ENCODE measurements around the gene RASA1. TPM values are rescaled to one million over a fixed set of nuclear protein-coding genes. Genes with fewer than 3 reads are reported as not detected.
"Not testable (repeated sequence)": the region's sequence is repeated elsewhere in the genome, so short reads cannot be mapped to it uniquely, and the experiment has no call there.

The RASA1 gene
- total RNA-seq, 2 donors from 2014 or later, result 50.9 to 63.0 TPM

DNA sequence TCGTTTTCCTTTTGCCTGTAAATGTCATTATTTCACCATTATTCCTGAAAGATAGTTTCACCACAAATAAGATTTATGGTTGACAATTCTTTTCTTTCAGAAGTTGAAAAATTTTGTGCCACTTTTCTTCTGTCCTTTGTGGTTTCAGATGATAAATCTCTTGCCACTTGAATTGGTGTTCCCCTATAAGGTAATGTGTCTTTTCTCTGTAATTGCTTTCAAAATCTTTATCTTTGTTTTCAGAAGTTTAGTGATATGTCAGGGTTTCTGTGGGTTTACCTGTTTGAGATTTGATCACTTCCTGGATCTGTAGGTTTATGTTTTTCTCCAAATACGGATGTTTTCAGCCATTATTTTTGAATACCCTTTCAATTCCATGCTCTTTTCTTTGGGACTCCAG is 14.6 kb downstream of the RASA1 start:
- no peaks in the 10 kb centered on the region for H3K27me3 Mint-ChIP-seq (ENCODE audit: insufficient read depth)
- WGBS, 2 experiments (ENCODE audit: insufficient coverage in 1 of 2, insufficient read length in 1 of 2), result 86 to 91% methylated on average over 1 to 2 of the region's 2 CpGs

DNA sequence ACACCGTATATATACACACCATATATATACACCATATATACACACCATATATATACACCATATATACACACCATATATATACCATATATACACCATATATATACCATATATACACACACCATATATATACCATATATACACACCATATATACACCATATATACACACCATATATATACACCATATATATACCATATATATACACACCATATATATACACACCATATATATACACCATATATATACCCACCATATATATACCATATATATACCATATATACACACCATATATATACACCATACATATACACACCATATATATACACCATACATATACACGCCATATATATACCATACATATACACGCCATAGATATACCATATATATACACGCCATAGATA is 19.6 kb downstream of the RASA1 start:
- Histone ChIP-seq H3K9me3 (ENCODE audit: control insufficient read depth, low read length) (peaks cover 17% of the 10 kb centered on the region), H3K36me3 (ENCODE audit: control insufficient read depth, insufficient read depth, low read length) (peaks cover 33% of the 10 kb centered on the region)
- H3K4me3 Mint-ChIP-seq; H3K27me3 ChIP-seq (ENCODE audit: control insufficient read depth, insufficient read depth, low read length, poor library complexity, severe bottlenecking); H3K27me3 Mint-ChIP-seq (ENCODE audit: insufficient read depth); H3K4me1 ChIP-seq (ENCODE audit: control insufficient read depth, insufficient read depth, low read length); DNase-seq; H3K9ac ChIP-seq (ENCODE audit: extremely low read depth, low read length, poor library complexity, severe bottlenecking); H3K4me3 ChIP-seq (ENCODE audit: low read length); H3K4me1 Mint-ChIP-seq; H3K27ac ChIP-seq (ENCODE audit: low read depth, low read length); H3K27ac Mint-ChIP-seq: not testable (repeated sequence)
- H3K9me3 Mint-ChIP-seq, result peaks cover 23% of the 10 kb centered on the region
- WGBS, 2 experiments (ENCODE audit: insufficient coverage in 1 of 2, insufficient read length in 1 of 2), result 92 to 94% methylated on average over 4 of the region's 4 CpGs
- peaks cover 52% of the 10 kb centered on the region for H3K36me3 Mint-ChIP-seq (ENCODE audit: low read depth)

More for the DNA sequence above, 14.6 kb downstream of the RASA1 start:
- Histone ChIP-seq H3K36me3 (ENCODE audit: control insufficient read depth, insufficient read depth, low read length) (peaks cover 24% of the 10 kb centered on the region), H3K27ac (ENCODE audit: low read depth, low read length) (no peak overlapping the region), H3K4me3 (ENCODE audit: low read length) (no peak overlapping the region), H3K4me1 (ENCODE audit: control insufficient read depth, insufficient read depth, low read length) (no peaks in the 10 kb centered on the region), H3K9ac (ENCODE audit: extremely low read depth, low read length, poor library complexity, severe bottlenecking) (no peak overlapping the region), H3K27me3 (ENCODE audit: control insufficient read depth, insufficient read depth, low read length, poor library complexity, severe bottlenecking) (no peaks in the 10 kb centered on the region), H3K9me3 (ENCODE audit: control insufficient read depth, low read length) (no peaks in the 10 kb centered on the region)
- no peak for DNase-seq
- no peak for TF ChIP-seq CTCF (conservative IDR thresholded peaks at IDR 0.05)
- Mint-ChIP-seq H3K36me3 (ENCODE audit: low read depth) (peaks cover 62% of the 10 kb centered on the region), H3K4me3 (no peak overlapping the region), H3K27ac (no peak overlapping the region), H3K4me1 (peaks cover 3% of the 10 kb centered on the region), H3K9me3 (no peaks in the 10 kb centered on the region)

- no peak overlapping the region for H3K27ac Mint-ChIP-seq
- DNase-seq, result no peak
These were observed 31.1 kb downstream of the RASA1 start for GRCh38 chr5:87298692-87299362.

More at GRCh38 chr5:87298692-87299362, 31.1 kb downstream of the RASA1 start:
- H3K27me3 Mint-ChIP-seq (ENCODE audit: insufficient read depth), result no peaks in the 10 kb centered on the region
- no peaks in the 10 kb centered on the region for H3K27me3 ChIP-seq (ENCODE audit: control insufficient read depth, insufficient read depth, low read length, poor library complexity, severe bottlenecking)
- no peak overlapping the region for H3K9ac ChIP-seq (ENCODE audit: extremely low read depth, low read length, poor library complexity, severe bottlenecking)
- no peak for TF ChIP-seq CTCF (conservative IDR thresholded peaks at IDR 0.05)
- no peak overlapping the region for H3K4me3 Mint-ChIP-seq
- peaks cover 2% of the 10 kb centered on the region for H3K36me3 ChIP-seq (ENCODE audit: control insufficient read depth, insufficient read depth, low read length)
- H3K9me3 ChIP-seq (ENCODE audit: control insufficient read depth, low read length), result no peaks in the 10 kb centered on the region
- peaks cover 6% of the 10 kb centered on the region for H3K4me1 ChIP-seq (ENCODE audit: control insufficient read depth, insufficient read depth, low read length)
- no peak overlapping the region for H3K27ac ChIP-seq (ENCODE audit: low read depth, low read length)
- H3K9me3 Mint-ChIP-seq, result no peaks in the 10 kb centered on the region
- peaks cover 9% of the 10 kb centered on the region for H3K36me3 Mint-ChIP-seq (ENCODE audit: low read depth)
- peaks cover 17% of the 10 kb centered on the region for H3K4me1 Mint-ChIP-seq
- no peak overlapping the region for H3K4me3 ChIP-seq (ENCODE audit: low read length)
- WGBS, 2 experiments (ENCODE audit: insufficient coverage in 1 of 2, insufficient read length in 1 of 2), result 94 to 96% methylated on average over 4 to 5 of the region's 5 CpGs
